Measurements from ENCODE around the gene RSPH1.

Gene RSPH1

GRCh38 chr21:42467140-42467983, 28.7 kb downstream of the RSPH1 start:
- DNase-seq (ENCODE audit: low read depth in 2 of 2) = no peak

GRCh38 chr21:42466700-42467099, 29.3 kb downstream of the RSPH1 start:
- DNase-seq (ENCODE audit: low read depth in 2 of 2) = no peak

- no peak for DNase-seq (ENCODE audit: low read depth in 2 of 2)
Measured at GRCh38 chr21:42465803-42466127, 30.3 kb downstream of the RSPH1 start.

GRCh38 chr21:42465008-42465802, 30.8 kb downstream of the RSPH1 start:
- DNase-seq (ENCODE audit: low read depth in 2 of 2) = no peak

GRCh38 chr21:42463861-42464515, 32.0 kb downstream of the RSPH1 start:
- peak; percentile 53 to 66 for DNase-seq (ENCODE audit: low read depth in 2 of 2)

- DNase-seq (ENCODE audit: low read depth in 2 of 2) = no peak
Measured at GRCh38 chr21:42461881-42462877, 33.8 kb downstream of the RSPH1 start.

- no peak for DNase-seq (ENCODE audit: low read depth in 2 of 2)
Measured at GRCh38 chr21:42461185-42461520, 34.9 kb downstream of the RSPH1 start.

GRCh38 chr21:42460391-42461184, 35.4 kb downstream of the RSPH1 start:
- DNase-seq (ENCODE audit: low read depth in 2 of 2) = no peak

- no peak for DNase-seq (ENCODE audit: low read depth in 2 of 2)
Measured at GRCh38 chr21:42459546-42460215, 36.3 kb downstream of the RSPH1 start.

- no peak for DNase-seq (ENCODE audit: low read depth in 2 of 2)
Measured at GRCh38 chr21:42459082-42459460, 37.0 kb downstream of the RSPH1 start.

- DNase-seq (ENCODE audit: low read depth in 2 of 2) = no peak
Measured at GRCh38 chr21:42456457-42456856, 39.6 kb downstream of the RSPH1 start.

- no peak for DNase-seq (ENCODE audit: low read depth in 2 of 2)
Measured at GRCh38 chr21:42455754-42456440, 40.1 kb downstream of the RSPH1 start.

- DNase-seq (ENCODE audit: low read depth in 2 of 2) = no peak
Measured at GRCh38 chr21:42455196-42455595, 40.8 kb downstream of the RSPH1 start.

GRCh38 chr21:42454786-42455185, 41.2 kb downstream of the RSPH1 start:
- DNase-seq (ENCODE audit: low read depth in 2 of 2) = no peak

- no peak for DNase-seq (ENCODE audit: low read depth in 2 of 2)
Measured at GRCh38 chr21:42453986-42454570, 41.9 kb downstream of the RSPH1 start.

GRCh38 chr21:42453224-42453985, 42.6 kb downstream of the RSPH1 start:
- no peak for DNase-seq (ENCODE audit: low read depth in 2 of 2)

- DNase-seq (ENCODE audit: low read depth in 2 of 2) = no peak
Measured at GRCh38 chr21:42452401-42453223, 43.4 kb downstream of the RSPH1 start.
